ENCODE measurements around the gene PCED1B. TPM values are rescaled to one million over a fixed set of nuclear protein-coding genes. Genes with fewer than 3 reads are reported as not detected.

The PCED1B gene
- total and polyA plus RNA-seq, 2 donors (not counting 1 experiment from before 2014, with no cell fraction given): 26.2 to 45.8 TPM

GRCh38 chr12:47206450-47207339 is 127.3 kb downstream of the PCED1B start:
- peaks cover 25% of the 10 kb centered on the region for H3K79me2 ChIP-seq (ENCODE audit: control insufficient read depth, insufficient read depth, low read length)
- H3K9me3 Mint-ChIP-seq (ENCODE audit: insufficient read depth): no peaks in the 10 kb centered on the region
- peaks cover 67 to 76% of the 10 kb centered on the region in 2 donors for H3K4me1 ChIP-seq (ENCODE audit: control insufficient read depth in 2 of 2, insufficient read depth in 2 of 2, low read length in 2 of 2)
- CTCF ChIA-PET: interaction anchor here (0.8 to 5.2 kb wide), 18 partner anchors 9 to 204 kb away, joined by 3 to 30 read pairs (median 4); partner anchors contain the start of genes AMIGO2 and PCED1B
- H3K27me3 ChIP-seq (replicated peaks in 1 of 4; ENCODE audit: control extremely low read depth in 1 of 4, control insufficient read depth in 3 of 4, insufficient read depth in 4 of 4, low read length in 3 of 4): no peaks in the 10 kb centered on the region
- no peaks in the 10 kb centered on the region for H3K27me3 Mint-ChIP-seq
- no peaks in the 10 kb centered on the region for H3K9me3 ChIP-seq (ENCODE audit: control extremely low read depth in 1 of 3, control insufficient read depth in 2 of 3, insufficient read depth in 1 of 3, low read length in 2 of 3)
- peak overlapping the region; percentile 1 to 35 (median 30) for H3K4me3 ChIP-seq (ENCODE audit: control extremely low read depth in 1 of 5, extremely low read depth in 1 of 5, insufficient read depth in 1 of 5, low read depth in 2 of 5, low read length in 4 of 5)
- no peaks in the 10 kb centered on the region for H4K20me1 ChIP-seq (ENCODE audit: control insufficient read depth, insufficient read depth, low read length, poor library complexity, severe bottlenecking)
- POLR2A ChIA-PET: interaction anchor here (0.6 to 2.4 kb wide), 9 partner anchors 9 to 201 kb away, joined by 3 to 24 read pairs (median 4); partner anchors contain the start of gene AMIGO2
- H3K4me2 ChIP-seq (replicated peaks; ENCODE audit: low read depth, low read length, poor library complexity, severe bottlenecking): peak overlapping the region; percentile 69
- peak overlapping the region; percentile 75 for H3K4me3 Mint-ChIP-seq
- TF ChIP-seq EZH2 (IDR thresholded peaks at IDR 0.05; ENCODE audit: borderline replicate concordance, insufficient read depth, low read depth, low read length, poor library complexity, severe bottlenecking) (no peak), CTCF (IDR thresholded peaks at IDR 0.05) (no peak)
- ATAC-seq (ENCODE audit: low read depth): no peak
- peaks cover 1 to 54% of the 10 kb centered on the region in 2 experiments for H3K36me3 ChIP-seq (replicated peaks in 1 of 2; ENCODE audit: control extremely low read depth in 1 of 2, control insufficient read depth in 1 of 2, extremely low read depth in 1 of 2, insufficient read depth in 2 of 2, low read length in 1 of 2)
- WGBS (ENCODE audit: insufficient coverage): 40% methylated on average over 1 of the region's 5 CpGs
- intact Hi-C loops (cut with micrococcal nuclease): loop anchor here (1.0 kb wide), 2 partner anchors 10 to 14 kb away; no protein-coding TSS in a partner anchor
- DNase-seq: peak; percentile 22
- peak overlapping the region; percentile 78 to 84 for H3K27ac ChIP-seq (ENCODE audit: low read length in 2 of 2)
- peak overlapping the region; percentile 43 for H3K9ac ChIP-seq (ENCODE audit: low read length)
- peak overlapping the region; percentile 94 for H3K27ac Mint-ChIP-seq
- H2AFZ ChIP-seq (ENCODE audit: insufficient read depth, low read depth, low read length, poor library complexity, severe bottlenecking): no peak overlapping the region
- H3K4me1 Mint-ChIP-seq: peaks cover 76% of the 10 kb centered on the region
